ENCODE measurements around the gene VPS37D.
"Not testable (repeated sequence)": the region's sequence is repeated elsewhere in the genome, so short reads cannot be mapped to it uniquely, and the experiment has no call there.

The VPS37D gene

DNA sequence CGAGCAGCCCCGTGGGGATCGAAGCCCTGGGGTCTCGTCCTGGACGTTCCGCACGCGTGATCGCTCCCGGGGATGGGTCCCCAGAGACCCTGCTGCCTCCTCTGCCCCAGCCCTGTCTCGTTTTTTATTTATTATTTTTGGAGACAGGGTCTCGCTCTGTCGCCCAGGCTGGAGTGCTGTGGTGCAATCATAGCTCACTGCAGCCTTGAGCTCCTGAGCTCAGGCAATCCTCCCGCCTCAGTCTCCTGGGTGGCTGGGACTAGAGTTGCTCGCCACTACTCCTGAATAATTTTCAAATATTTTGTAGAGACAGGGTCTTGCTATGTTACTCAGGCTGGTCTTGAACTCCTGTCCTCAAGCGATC is 52.2 kb downstream of the VPS37D start:
- TF ChIP-seq, protein P1, sequence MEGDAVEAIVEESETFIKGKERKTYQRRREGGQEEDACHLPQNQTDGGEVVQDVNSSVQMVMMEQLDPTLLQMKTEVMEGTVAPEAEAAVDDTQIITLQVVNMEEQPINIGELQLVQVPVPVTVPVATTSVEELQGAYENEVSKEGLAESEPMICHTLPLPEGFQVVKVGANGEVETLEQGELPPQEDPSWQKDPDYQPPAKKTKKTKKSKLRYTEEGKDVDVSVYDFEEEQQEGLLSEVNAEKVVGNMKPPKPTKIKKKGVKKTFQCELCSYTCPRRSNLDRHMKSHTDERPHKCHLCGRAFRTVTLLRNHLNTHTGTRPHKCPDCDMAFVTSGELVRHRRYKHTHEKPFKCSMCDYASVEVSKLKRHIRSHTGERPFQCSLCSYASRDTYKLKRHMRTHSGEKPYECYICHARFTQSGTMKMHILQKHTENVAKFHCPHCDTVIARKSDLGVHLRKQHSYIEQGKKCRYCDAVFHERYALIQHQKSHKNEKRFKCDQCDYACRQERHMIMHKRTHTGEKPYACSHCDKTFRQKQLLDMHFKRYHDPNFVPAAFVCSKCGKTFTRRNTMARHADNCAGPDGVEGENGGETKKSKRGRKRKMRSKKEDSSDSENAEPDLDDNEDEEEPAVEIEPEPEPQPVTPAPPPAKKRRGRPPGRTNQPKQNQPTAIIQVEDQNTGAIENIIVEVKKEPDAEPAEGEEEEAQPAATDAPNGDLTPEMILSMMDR (IDR thresholded peaks at IDR 0.05; ENCODE audit: low read length, missing control alignments): no peak
- no peak for DNase-seq (ENCODE audit: low read depth)
- peak overlapping the region; percentile 45 for H3K4me3 ChIP-seq (replicated peaks; ENCODE audit: low read depth, low read length)

DNA sequence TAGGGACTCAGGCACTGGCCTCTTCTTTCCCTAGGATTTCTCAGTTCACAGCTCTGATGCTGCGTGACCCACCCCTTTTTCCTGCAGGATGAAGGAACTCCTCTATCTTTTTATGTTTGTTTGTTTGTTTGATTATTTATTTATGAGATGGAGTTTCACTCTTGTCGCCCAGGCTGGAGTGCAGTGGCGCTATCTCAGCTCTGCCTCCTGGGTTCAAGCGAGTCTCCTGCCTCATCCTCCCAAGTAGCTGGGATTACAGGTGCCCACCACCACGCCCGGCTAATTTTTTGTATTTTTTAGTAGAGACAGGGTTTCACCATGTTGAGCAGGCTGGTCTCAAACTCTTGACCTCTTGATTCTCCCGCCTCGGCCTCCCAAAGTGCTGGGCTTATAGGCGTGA is 52.8 kb downstream of the VPS37D start:
- H3K4me3 ChIP-seq (replicated peaks; ENCODE audit: low read depth, low read length); DNase-seq (ENCODE audit: low read depth): not testable (repeated sequence)

DNA sequence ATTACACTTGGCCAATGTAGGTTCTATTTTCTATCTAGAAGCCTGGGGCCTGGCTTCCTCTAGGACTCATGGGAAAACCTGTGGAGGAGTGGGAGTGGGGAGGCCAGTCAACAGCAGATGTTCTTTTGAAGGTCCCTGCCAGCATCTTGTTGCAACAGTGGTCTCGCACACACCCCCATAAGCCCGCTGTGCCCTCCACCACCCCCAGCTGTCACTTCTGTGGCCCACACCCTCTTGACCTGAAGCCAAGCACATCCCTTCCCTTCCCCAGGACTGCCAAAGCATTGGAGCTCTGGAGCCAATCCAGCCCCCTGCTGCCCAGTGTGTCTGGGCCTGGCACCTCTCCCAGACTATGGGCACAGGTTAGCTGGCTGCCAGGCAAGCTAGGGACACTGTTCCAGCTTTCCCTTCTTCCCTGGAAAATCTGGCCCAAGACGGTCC is 53.8 kb downstream of the VPS37D start:
- DNase-seq (ENCODE audit: low read depth): no peak
- TF ChIP-seq, protein P1 (IDR thresholded peaks at IDR 0.05; ENCODE audit: low read length, missing control alignments): no peak
- H3K4me3 ChIP-seq (replicated peaks; ENCODE audit: low read depth, low read length): no peak overlapping the region
